Left lung (tissue), 10 donors: ENCODE data around the gene MATN1. TPM values are rescaled to one million over a fixed set of nuclear protein-coding genes. Genes with fewer than 3 reads are reported as not detected.

ENCODE experiments used
- ATAC-seq: fragments of 200-7000 bp; cut with Tn5 transposase; one replicate; pipeline ENCODE4 v1.9.1; 2020; ENCODE audit warnings: moderate library complexity
- DNase-seq, 4 donors: peaks; one replicate each; pipeline ENCODE4 v3.0.0-alpha.2; 2013 to 2020
- H3K27ac ChIP-seq, 2 donors: fragments of 200-600 bp; sonication (generic) in 1 of 2; one replicate each; pipeline versions ENCODE4 v1.5.0 to v1.8.0; 2020 to 2021
- H3K27me3 ChIP-seq, 2 donors: fragments of 200-600 bp; sonication (generic) in 1 of 2; one replicate each; pipeline versions ENCODE4 v1.5.0 to v1.8.0; 2020 to 2021
- H3K36me3 ChIP-seq, 2 donors: fragments of 200-600 bp; sonication (generic) in 1 of 2; one replicate each; pipeline versions ENCODE4 v1.5.0 to v1.8.0; 2020 to 2021
- H3K4me1 ChIP-seq, 2 donors: fragments of 200-600 bp; one replicate each; pipeline ENCODE4 v1.8.0; 2021
- H3K4me3 ChIP-seq, 2 donors: fragments of 200-600 bp; sonication (generic) in 1 of 2; one replicate each; pipeline versions ENCODE4 v1.5.0 to v1.8.0; 2020 to 2021; ENCODE audit warnings: mild to moderate bottlenecking in 1 of 2
- H3K9me3 ChIP-seq, 2 donors: fragments of 200-600 bp; sonication (generic) in 1 of 2; one replicate each; pipeline versions ENCODE4 v1.5.0 to v1.8.0; 2020 to 2021
- CTCF ChIP-seq, 2 donors: fragments of 200-600 bp; sonication (generic) in 1 of 2; IDR thresholded peaks; one replicate each; pipeline versions ENCODE4 v1.5.0 to v1.8.0; 2021; ENCODE audit warnings: antibody characterized with exemption in 2 of 2
- intact Hi-C, 2 donors: fragments of 100-400 bp; cut with DNase I; formaldehyde crosslinking; loops; one replicate each; pipeline versions ENCODE4 v1.11.2 to v1.14.2; 2022
- polyA plus RNA-seq, 6 donors: library from polyadenylated mRNA; unstranded; fragments of 120-200 nt; gene quantifications; one replicate each; pipeline ENCODE4 v1.2.1, GENCODE V29; 2013; ENCODE audit not compliant: insufficient read length in 6 of 6
- total RNA-seq, 2 donors: library from RNA; stranded (reverse); fragmentation: NEBNext Ultra II Directional; extraction: Animal tissue kit (Norgen Biotek cat#: 25700); gene quantifications; one replicate each; pipeline ENCODE4 v1.2.1, GENCODE V29; 2021
- donor health status: DM: no; HTN: yes; CAD: no.
- donor health status: DM: no; HTN: no; CAD: no.

The MATN1 gene
- total and polyA plus RNA-seq, 8 donors: 0.08 to 1.1 (median 0.43) TPM; not detected in 1

GRCh38 chr1:30666756-30667273 is 56.6 kb downstream of the MATN1 start:
- Histone ChIP-seq H3K27ac (no peak overlapping the region), H3K36me3 (no peaks in the 10 kb centered on the region), H3K27me3 (no peaks in the 10 kb centered on the region), H3K9me3 (no peaks in the 10 kb centered on the region), H3K4me3 (no peak overlapping the region), H3K4me1 (no peaks in the 10 kb centered on the region)
- intact Hi-C loops: no loop called here
- no peak for TF ChIP-seq CTCF (IDR thresholded peaks at IDR 0.05)
- DNase-seq (no peak), ATAC-seq (no peak)

GRCh38 chr1:30665216-30666010 is 58.0 kb downstream of the MATN1 start:
- Histone ChIP-seq H3K4me3 (no peak overlapping the region), H3K27ac (no peak overlapping the region), H3K9me3 (no peaks in the 10 kb centered on the region), H3K36me3 (no peaks in the 10 kb centered on the region), H3K4me1 (no peaks in the 10 kb centered on the region), H3K27me3 (peaks cover 0 to 1% of the 10 kb centered on the region in 2 donors)
- no peak for TF ChIP-seq CTCF (IDR thresholded peaks at IDR 0.05)
- DNase-seq (no peak), ATAC-seq (no peak)
- intact Hi-C loops: no loop called here

GRCh38 chr1:30664103-30664755 is 59.2 kb downstream of the MATN1 start:
- no peak overlapping the region for H3K4me3 ChIP-seq
- H3K4me1 ChIP-seq: no peaks in the 10 kb centered on the region
- H3K9me3 ChIP-seq: no peaks in the 10 kb centered on the region
- intact Hi-C loops: no loop called here
- no peaks in the 10 kb centered on the region for H3K36me3 ChIP-seq
- no peak overlapping the region for H3K27ac ChIP-seq
- H3K27me3 ChIP-seq: peaks cover 0 to 13% of the 10 kb centered on the region in 2 donors
- no peak for TF ChIP-seq CTCF (IDR thresholded peaks at IDR 0.05)
- ATAC-seq: no peak
- no peak for DNase-seq

- Histone ChIP-seq H3K9me3 (no peaks in the 10 kb centered on the region), H3K4me1 (no peaks in the 10 kb centered on the region), H3K27me3 (peaks cover 0 to 19% of the 10 kb centered on the region in 2 donors), H3K27ac (no peak overlapping the region), H3K4me3 (no peak overlapping the region), H3K36me3 (no peaks in the 10 kb centered on the region)
- TF ChIP-seq CTCF (IDR thresholded peaks at IDR 0.05): no peak
- ATAC-seq (no peak), DNase-seq (no peak)
- intact Hi-C loops: no loop called here
These were observed 59.7 kb downstream of the MATN1 start for GRCh38 chr1:30663596-30664091.

GRCh38 chr1:30662291-30662840 is 61.0 kb downstream of the MATN1 start:
- DNase-seq: no peak
- Histone ChIP-seq H3K4me3 (no peak overlapping the region), H3K27me3 (peaks cover 0 to 32% of the 10 kb centered on the region in 2 donors), H3K27ac (no peak overlapping the region), H3K9me3 (no peaks in the 10 kb centered on the region), H3K4me1 (no peaks in the 10 kb centered on the region), H3K36me3 (no peaks in the 10 kb centered on the region)
- intact Hi-C loops: no loop called here
- no peak for ATAC-seq
- no peak for TF ChIP-seq CTCF (IDR thresholded peaks at IDR 0.05)
